Measurements from ENCODE around the gene CD80.

The CD80 gene

DNA sequence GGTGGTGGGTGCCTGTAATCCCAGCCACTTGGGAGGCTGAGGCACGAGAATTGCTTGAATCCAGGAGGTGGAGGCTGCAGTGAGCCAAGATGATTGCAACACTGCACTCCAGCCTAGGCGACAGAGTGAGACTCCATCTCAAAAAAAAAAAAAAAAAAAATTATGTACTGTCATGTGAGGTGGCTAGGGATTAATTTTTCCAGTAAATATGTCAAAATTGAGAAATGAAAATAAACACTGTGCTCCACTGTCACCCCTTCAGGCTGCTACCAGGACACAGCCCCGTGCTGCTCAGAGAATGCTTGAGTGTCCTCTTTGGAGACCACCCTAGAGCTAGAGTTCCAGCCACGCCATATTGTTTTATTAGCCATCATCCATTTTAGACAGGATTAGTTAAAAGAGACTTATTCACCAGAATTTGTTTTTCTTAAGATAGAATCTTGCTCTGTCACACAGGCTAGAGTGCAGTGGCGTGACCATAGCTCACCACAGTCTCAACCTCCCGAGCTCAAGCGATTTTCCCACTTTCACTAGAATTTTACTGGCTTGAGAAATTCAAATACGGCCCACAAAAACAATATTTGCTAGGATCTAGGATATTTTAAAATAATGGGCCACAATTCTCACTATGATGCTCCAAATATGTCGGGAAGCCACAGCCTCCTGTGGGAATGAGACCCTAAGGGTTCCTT lies 642 bp downstream of the CD80 start:
- no peak for DNase-seq
- no peak overlapping the region for H2BK5ac ChIP-seq (ENCODE audit: low read length)
- no CpG with 5 or more reads among the region's 9 CpGs for WGBS (ENCODE audit: extremely low coverage, insufficient coverage, low lambda C conversion rate)

DNA sequence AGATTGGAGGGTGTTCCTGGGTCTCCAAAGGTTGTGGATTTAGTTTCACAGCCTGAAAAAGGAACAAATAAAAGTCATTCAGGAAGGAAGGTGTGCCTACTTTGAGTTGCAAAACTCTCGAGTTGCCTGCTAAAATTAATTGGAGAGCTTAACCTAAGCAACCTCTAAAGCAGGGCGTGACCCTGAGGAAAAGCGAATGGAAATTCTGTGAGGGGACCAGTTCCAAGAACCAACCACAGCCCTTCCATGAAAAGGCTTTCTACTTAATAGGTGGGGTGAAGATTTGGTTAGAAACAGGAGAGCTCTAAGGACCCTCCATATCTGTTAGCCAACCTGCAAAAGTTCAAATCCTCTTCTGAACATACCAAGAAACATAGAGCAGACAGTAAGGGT lies 1.5 kb downstream of the CD80 start:
- Histone ChIP-seq H3K27ac (ENCODE audit: low read depth, low read length) (no peak overlapping the region), H3K79me2 (ENCODE audit: control insufficient read depth, insufficient read depth, low read length) (no peaks in the 10 kb centered on the region), H3K4me1 (ENCODE audit: control insufficient read depth, low read depth, low read length) (no peaks in the 10 kb centered on the region), H3K18ac (ENCODE audit: low read length) (no peak overlapping the region), H3K79me1 (ENCODE audit: low read length) (no peaks in the 10 kb centered on the region), H3K9ac (ENCODE audit: low read length) (no peak overlapping the region), H3K56ac (ENCODE audit: low read length) (no peak overlapping the region), H4K5ac (ENCODE audit: low read length) (no peak overlapping the region), H3K36me3 (ENCODE audit: control insufficient read depth, insufficient read depth, low read length) (no peaks in the 10 kb centered on the region), H2AK5ac (ENCODE audit: low read length) (no peak overlapping the region), H2BK5ac (ENCODE audit: low read length) (no peak overlapping the region), H2BK120ac (ENCODE audit: low read depth, low read length) (no peak overlapping the region), H3K27me3 (ENCODE audit: insufficient read depth, low read length, poor library complexity) (no peaks in the 10 kb centered on the region), H3K23ac (ENCODE audit: low read length) (no peak overlapping the region), H3K4me2 (ENCODE audit: low read length) (no peak overlapping the region), H4K8ac (ENCODE audit: low read depth, low read length) (no peak overlapping the region), H3K4me3 (ENCODE audit: low read length) (no peak overlapping the region), H3K4ac (ENCODE audit: low read depth, low read length) (no peak overlapping the region), H2BK15ac (replicated peaks; ENCODE audit: low read depth) (no peak overlapping the region)
- DNase-seq: no peak
- WGBS (ENCODE audit: extremely low coverage, insufficient coverage, low lambda C conversion rate): no CpG with 5 or more reads among the region's 3 CpGs

More for the DNA sequence above, 642 bp downstream of the CD80 start:
- Histone ChIP-seq H3K79me2 (ENCODE audit: control insufficient read depth, insufficient read depth, low read length) (no peaks in the 10 kb centered on the region), H3K79me1 (ENCODE audit: low read length) (no peaks in the 10 kb centered on the region), H3K56ac (ENCODE audit: low read length) (no peak overlapping the region), H3K27ac (ENCODE audit: low read depth, low read length) (no peak overlapping the region), H2AK5ac (ENCODE audit: low read length) (no peak overlapping the region), H3K27me3 (ENCODE audit: insufficient read depth, low read length, poor library complexity) (no peaks in the 10 kb centered on the region), H3K4ac (ENCODE audit: low read depth, low read length) (no peak overlapping the region), H3K18ac (ENCODE audit: low read length) (no peak overlapping the region), H3K4me1 (ENCODE audit: control insufficient read depth, low read depth, low read length) (no peaks in the 10 kb centered on the region), H3K36me3 (ENCODE audit: control insufficient read depth, insufficient read depth, low read length) (no peaks in the 10 kb centered on the region), H3K23ac (ENCODE audit: low read length) (no peak overlapping the region), H2BK120ac (ENCODE audit: low read depth, low read length) (no peak overlapping the region), H3K4me2 (ENCODE audit: low read length) (no peak overlapping the region), H3K4me3 (ENCODE audit: low read length) (no peak overlapping the region), H4K8ac (ENCODE audit: low read depth, low read length) (no peak overlapping the region), H3K9ac (ENCODE audit: low read length) (no peak overlapping the region), H2BK15ac (replicated peaks; ENCODE audit: low read depth) (no peak overlapping the region), H4K5ac (ENCODE audit: low read length) (no peak overlapping the region)

DNA sequence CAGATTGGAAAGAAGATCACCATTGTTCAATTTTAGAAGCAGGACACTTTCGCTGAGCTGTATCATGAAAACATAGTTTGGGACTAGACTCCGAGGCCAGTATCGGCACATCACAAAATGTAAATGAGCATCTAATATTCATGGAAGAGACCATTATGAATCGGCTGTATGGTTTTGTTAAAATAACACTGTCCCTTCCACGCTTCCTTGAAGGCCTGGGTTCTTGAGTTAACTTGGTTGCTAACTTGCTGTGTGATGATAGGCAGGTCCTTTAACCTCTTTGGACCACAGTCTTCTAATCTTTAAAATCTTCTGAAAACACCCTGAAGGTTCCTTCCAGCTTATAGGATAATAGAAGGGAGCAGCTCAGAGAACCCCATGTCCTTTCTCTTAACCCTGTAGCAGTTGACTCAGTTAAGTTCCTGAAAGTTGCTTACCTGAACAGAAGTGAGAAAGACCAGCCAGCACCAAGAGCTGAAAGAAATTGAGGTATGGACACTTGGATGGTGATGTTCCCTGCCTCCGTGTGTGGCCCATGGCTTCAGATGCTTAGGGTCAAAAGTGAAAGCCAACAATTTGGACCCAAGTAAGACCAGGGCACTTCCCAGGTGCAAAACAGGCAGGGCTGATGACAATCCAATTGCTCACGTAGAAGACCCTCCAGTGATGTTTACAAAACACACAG lies 2.1 kb downstream of the CD80 start:
- no CpG with 5 or more reads among the region's 7 CpGs for WGBS (ENCODE audit: extremely low coverage, insufficient coverage, low lambda C conversion rate)
- H3K27ac ChIP-seq (ENCODE audit: low read depth, low read length): no peak overlapping the region

DNA sequence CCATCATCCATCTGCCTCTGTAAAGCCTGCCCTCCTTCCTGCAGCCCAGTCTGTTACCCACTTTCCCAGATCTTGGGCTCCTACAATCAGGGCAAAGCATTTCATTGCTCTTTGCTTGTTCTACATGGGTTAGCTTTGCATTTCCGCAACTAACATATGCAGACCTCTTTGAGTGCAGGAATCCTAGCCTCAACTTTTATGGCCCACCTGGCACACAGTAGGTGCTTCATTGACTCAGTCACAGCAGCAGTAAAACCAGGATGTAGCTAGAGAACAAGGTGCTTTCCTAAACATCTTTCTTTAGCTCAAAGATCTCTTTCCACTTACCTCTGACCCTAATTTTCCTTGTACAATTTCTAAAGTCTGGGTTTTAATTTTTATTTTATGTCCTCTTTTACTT lies 3.5 kb downstream of the CD80 start:
- WGBS (ENCODE audit: extremely low coverage, insufficient coverage, low lambda C conversion rate): no CpG with 5 or more reads among the region's 1 CpG
- H3K27ac ChIP-seq (ENCODE audit: low read depth, low read length): no peak overlapping the region
- no peak overlapping the region for H3K56ac ChIP-seq (ENCODE audit: low read length)
- H3K9ac ChIP-seq (ENCODE audit: low read length): no peak overlapping the region
- no peak overlapping the region for H3K4ac ChIP-seq (ENCODE audit: low read depth, low read length)
- no peak overlapping the region for H3K4me3 ChIP-seq (ENCODE audit: low read length)
- H3K36me3 ChIP-seq (ENCODE audit: control insufficient read depth, insufficient read depth, low read length): no peaks in the 10 kb centered on the region
- H3K4me1 ChIP-seq (ENCODE audit: control insufficient read depth, low read depth, low read length): no peaks in the 10 kb centered on the region
- no peak overlapping the region for H2BK120ac ChIP-seq (ENCODE audit: low read depth, low read length)
- no peaks in the 10 kb centered on the region for H3K79me2 ChIP-seq (ENCODE audit: control insufficient read depth, insufficient read depth, low read length)
- H3K18ac ChIP-seq (ENCODE audit: low read length): no peak overlapping the region
- H4K5ac ChIP-seq (ENCODE audit: low read length): no peak overlapping the region
- no peak overlapping the region for H2AK5ac ChIP-seq (ENCODE audit: low read length)
- no peaks in the 10 kb centered on the region for H3K27me3 ChIP-seq (ENCODE audit: insufficient read depth, low read length, poor library complexity)
- no peak overlapping the region for H3K4me2 ChIP-seq (ENCODE audit: low read length)
- H4K8ac ChIP-seq (ENCODE audit: low read depth, low read length): no peak overlapping the region
- no peak for DNase-seq
- no peak overlapping the region for H3K23ac ChIP-seq (ENCODE audit: low read length)
- H3K79me1 ChIP-seq (ENCODE audit: low read length): no peaks in the 10 kb centered on the region
- H2BK5ac ChIP-seq (ENCODE audit: low read length): no peak overlapping the region
- H2BK15ac ChIP-seq (replicated peaks; ENCODE audit: low read depth): no peak overlapping the region

More for the DNA sequence above, 2.1 kb downstream of the CD80 start:
- H2BK120ac ChIP-seq (ENCODE audit: low read depth, low read length): no peak overlapping the region
- no peak overlapping the region for H4K8ac ChIP-seq (ENCODE audit: low read depth, low read length)
- no peak overlapping the region for H4K5ac ChIP-seq (ENCODE audit: low read length)
- H3K9ac ChIP-seq (ENCODE audit: low read length): no peak overlapping the region
- no peaks in the 10 kb centered on the region for H3K36me3 ChIP-seq (ENCODE audit: control insufficient read depth, insufficient read depth, low read length)
- no peak overlapping the region for H3K4me2 ChIP-seq (ENCODE audit: low read length)
- H3K56ac ChIP-seq (ENCODE audit: low read length): no peak overlapping the region
- H3K4ac ChIP-seq (ENCODE audit: low read depth, low read length): no peak overlapping the region
- H2BK5ac ChIP-seq (ENCODE audit: low read length): no peak overlapping the region
- H2AK5ac ChIP-seq (ENCODE audit: low read length): no peak overlapping the region
- no peak for DNase-seq
- H3K4me1 ChIP-seq (ENCODE audit: control insufficient read depth, low read depth, low read length): no peaks in the 10 kb centered on the region
- no peaks in the 10 kb centered on the region for H3K27me3 ChIP-seq (ENCODE audit: insufficient read depth, low read length, poor library complexity)
- H2BK15ac ChIP-seq (replicated peaks; ENCODE audit: low read depth): no peak overlapping the region
- no peak overlapping the region for H3K23ac ChIP-seq (ENCODE audit: low read length)
- no peak overlapping the region for H3K18ac ChIP-seq (ENCODE audit: low read length)
- no peaks in the 10 kb centered on the region for H3K79me2 ChIP-seq (ENCODE audit: control insufficient read depth, insufficient read depth, low read length)
- no peak overlapping the region for H3K4me3 ChIP-seq (ENCODE audit: low read length)
- H3K79me1 ChIP-seq (ENCODE audit: low read length): no peaks in the 10 kb centered on the region

DNA sequence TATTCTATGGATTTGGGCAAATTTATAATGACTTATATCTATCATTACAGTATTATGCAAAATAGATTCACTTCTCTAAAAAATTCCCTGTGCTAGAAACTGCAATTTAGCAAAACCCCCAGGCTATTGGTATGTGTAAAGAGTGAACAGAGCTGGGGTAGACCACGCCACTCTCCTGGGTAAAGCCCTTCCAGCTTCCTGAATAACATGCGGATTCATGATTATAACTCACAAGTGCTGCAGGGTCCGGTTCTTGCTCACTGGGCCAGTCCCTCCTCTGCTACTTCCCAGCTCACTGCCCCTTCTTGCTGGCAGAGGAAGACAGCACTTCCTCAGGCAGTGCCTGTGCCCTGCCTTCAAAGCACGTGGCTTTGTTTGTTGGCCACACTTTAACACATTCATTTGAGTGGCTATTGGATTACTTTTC lies 4.1 kb downstream of the CD80 start:
- no CpG with 5 or more reads among the region's 4 CpGs for WGBS (ENCODE audit: extremely low coverage, insufficient coverage, low lambda C conversion rate)
- H3K56ac ChIP-seq (ENCODE audit: low read length): no peak overlapping the region
- H3K9ac ChIP-seq (ENCODE audit: low read length): no peak overlapping the region
- H2BK15ac ChIP-seq (replicated peaks; ENCODE audit: low read depth): no peak overlapping the region
- no peaks in the 10 kb centered on the region for H3K79me2 ChIP-seq (ENCODE audit: control insufficient read depth, insufficient read depth, low read length)
- no peak overlapping the region for H4K5ac ChIP-seq (ENCODE audit: low read length)
- H3K23ac ChIP-seq (ENCODE audit: low read length): no peak overlapping the region
- no peaks in the 10 kb centered on the region for H3K79me1 ChIP-seq (ENCODE audit: low read length)
- no peaks in the 10 kb centered on the region for H3K36me3 ChIP-seq (ENCODE audit: control insufficient read depth, insufficient read depth, low read length)
- H2BK120ac ChIP-seq (ENCODE audit: low read depth, low read length): no peak overlapping the region
- no peak for DNase-seq
- no peak overlapping the region for H2AK5ac ChIP-seq (ENCODE audit: low read length)
- no peak overlapping the region for H4K8ac ChIP-seq (ENCODE audit: low read depth, low read length)
- H2BK5ac ChIP-seq (ENCODE audit: low read length): no peak overlapping the region
- H3K27ac ChIP-seq (ENCODE audit: low read depth, low read length): no peak overlapping the region
- no peak overlapping the region for H3K18ac ChIP-seq (ENCODE audit: low read length)
- H3K4me2 ChIP-seq (ENCODE audit: low read length): no peak overlapping the region
- H3K4me1 ChIP-seq (ENCODE audit: control insufficient read depth, low read depth, low read length): no peaks in the 10 kb centered on the region
- H3K27me3 ChIP-seq (ENCODE audit: insufficient read depth, low read length, poor library complexity): no peaks in the 10 kb centered on the region
- H3K4me3 ChIP-seq (ENCODE audit: low read length): no peak overlapping the region
- H3K4ac ChIP-seq (ENCODE audit: low read depth, low read length): no peak overlapping the region

Measured in mesendoderm (in vitro differentiated cells).